GM12878 (cell line): ENCODE data around the gene CMTM1. TPM values are rescaled to one million over a fixed set of nuclear protein-coding genes. Genes with fewer than 3 reads are reported as not detected.

ENCODE experiments used
- ATF2 ChIP-seq: IDR thresholded peaks from 2 replicates; pipeline ENCODE4 v1.6.1; 2012; ENCODE audit warnings: low read length, inconsistent platforms
- BRCA1 ChIP-seq: IDR thresholded peaks from 2 replicates; pipeline ENCODE4 v1.6.1; 2011; ENCODE audit warnings: low read depth, low read length, improper control_type of control experiment
- CEBPB ChIP-seq, 2 experiments: fragments of 150-350 bp in 1 of 2; IDR thresholded peaks; 2 replicates each; pipeline ENCODE4 v1.6.1; 2012 to 2014; ENCODE audit warnings: low read depth in 2 of 2, low read length in 2 of 2, borderline replicate concordance in 1 of 2, inconsistent platforms in 1 of 2
- CHD4 ChIP-seq: fragments of 200-600 bp; sonication (generic); IDR thresholded peaks from 2 replicates; pipeline ENCODE4 v1.6.1; 2016; ENCODE audit warnings: mild to moderate bottlenecking
- CUX1 ChIP-seq: IDR thresholded peaks from 2 replicates; pipeline ENCODE4 v1.6.1; 2012; ENCODE audit warnings: improper control_type of control experiment, low read depth, low read length; ENCODE audit not compliant: insufficient replicate concordance
- DPF2 ChIP-seq: fragments of 450-650 bp; IDR thresholded peaks from 2 replicates; pipeline ENCODE4 v1.6.1; 2017; ENCODE audit warnings: mild to moderate bottlenecking
- EGR1 ChIP-seq, 2 experiments: IDR thresholded peaks; 1 replicate in 1 of 2; 2 replicates in 1 of 2; pipeline ENCODE4 v1.6.1; 2011 to 2012; ENCODE audit warnings: low read depth in 2 of 2, low read length in 2 of 2, borderline replicate concordance in 1 of 2, mild to moderate bottlenecking in 1 of 2, moderate library complexity in 1 of 2
- KAT2A ChIP-seq: conservative IDR thresholded peaks from 2 replicates; pipeline ENCODE4 v1.6.1; 2011; ENCODE audit warnings: low read depth, low read length; ENCODE audit not compliant: control insufficient read depth
- LARP7 ChIP-seq: fragments of 450-650 bp; IDR thresholded peaks from 2 replicates; pipeline ENCODE4 v1.6.1; 2017; ENCODE audit warnings: mild to moderate bottlenecking
- RAD51 ChIP-seq: fragments of 450-650 bp; IDR thresholded peaks from 2 replicates; pipeline ENCODE4 v1.6.1; 2016; ENCODE audit warnings: moderate library complexity, mild to moderate bottlenecking, inconsistent platforms
- RFX5 ChIP-seq: IDR thresholded peaks from 2 replicates; pipeline ENCODE4 v1.6.1; 2011; ENCODE audit warnings: low read depth, low read length, improper control_type of control experiment
- RUNX3 ChIP-seq: IDR thresholded peaks from 2 replicates; pipeline ENCODE4 v1.6.1; 2012; ENCODE audit warnings: low read length, inconsistent platforms
- SIN3A ChIP-seq: IDR thresholded peaks from 2 replicates; pipeline ENCODE4 v1.6.1; 2012; ENCODE audit warnings: low read depth, low read length, improper control_type of control experiment
- SMARCA5 ChIP-seq: fragments of 450-650 bp; IDR thresholded peaks from 2 replicates; pipeline ENCODE4 v1.6.1; 2017; ENCODE audit warnings: mild to moderate bottlenecking
- TAF1 ChIP-seq: IDR thresholded peaks from 2 replicates; pipeline ENCODE4 v1.6.1; 2011; ENCODE audit warnings: mild to moderate bottlenecking, low read depth, low read length, borderline replicate concordance
- YY1 ChIP-seq: IDR thresholded peaks from 2 replicates; pipeline ENCODE4 v1.6.1; 2011; ENCODE audit warnings: low read depth, mild to moderate bottlenecking, low read length
- ZNF207 ChIP-seq: fragments of 450-650 bp; IDR thresholded peaks from 2 replicates; pipeline ENCODE4 v1.6.1; 2014; ENCODE audit warnings: antibody characterized with exemption, mild to moderate bottlenecking, borderline replicate concordance
- ZNF622 ChIP-seq: fragments of 450-650 bp; IDR thresholded peaks from 2 replicates; pipeline ENCODE4 v1.6.1; 2017; ENCODE audit warnings: mild to moderate bottlenecking, inconsistent platforms
- ZSCAN29 ChIP-seq: fragments of 450-650 bp; IDR thresholded peaks from 2 replicates; pipeline ENCODE4 v1.6.1; 2017; ENCODE audit warnings: mild to moderate bottlenecking, moderate library complexity
- polyA plus RNA-seq, 11 experiments: library from polyadenylated mRNA; depleted of rRNA in 4 of 11; unstranded in 6 of 11; stranded (reverse) in 5 of 11; fragments of >200 nt; fragmentation: Nextera tagmentation in 4 of 11; fragmentation: Illumina TruSeq in 1 of 11; extraction: Ambion mirVana in 4 of 11; extraction: Trizol in 1 of 11; gene quantifications; 1 replicate in 1 of 11; 2 replicates in 10 of 11; pipeline versions ENCODE4 v1.2.1 to v1.2.3, GENCODE V29; 2011 to 2016; ENCODE audit warnings: inconsistent platforms in 2 of 11, missing spikeins in 2 of 11, low read depth in 1 of 11
- total RNA-seq, 4 experiments: library from RNA; depleted of rRNA in 3 of 4; stranded (reverse); fragments of >200 nt in 3 of 4; fragmentation: Illumina TruSeq in 1 of 4; extraction: Trizol in 1 of 4; gene quantifications; 2 replicates each; pipeline versions ENCODE4 v1.2.1 to v1.2.3, GENCODE V29; 2013 to 2021
- TF ChIP-seq, protein P1 (sequence below): IDR thresholded peaks from 2 replicates; pipeline ENCODE4 v1.6.1; 2012; ENCODE audit warnings: low read depth, low read length, improper control_type of control experiment

The CMTM1 gene
- total and polyA plus RNA-seq, 10 of the 15 experiments (the other 5 are each of a cell fraction or from before 2014, with no cell fraction given): 0.09 to 3.0 (median 1.4) TPM; not detected in 2

GRCh38 chr16:66521951-66522771 lies 44.1 kb upstream of the CMTM1 start (continued):
- TF ChIP-seq TAF1 (0 out of 2 replicates have a peak, but pooled peaks have one; percentile 40), KAT2A (no peak), RAD51 (peak; percentile 51), ATF2 (peak; percentile 94), CEBPB (IDR thresholded peaks at IDR 0.05; ENCODE audit: borderline replicate concordance in 1 of 2, low read depth in 2 of 2, low read length in 2 of 2) (0 out of 4 replicates have a peak, but pooled peaks of 1 of the 2 experiments have one; percentile 50), ZNF207 (no peak), CHD4 (no peak), SMARCA5 (no peak), ZSCAN29 (no peak), CUX1 (no peak), ZNF622 (no peak), SIN3A (no peak), DPF2 (peak; percentile 98), RUNX3 (peak; percentile 100), RFX5 (0 out of 2 replicates have a peak, but pooled peaks have one; percentile 45), BRCA1 (no peak), EGR1 (IDR thresholded peaks at IDR 0.05; ENCODE audit: borderline replicate concordance in 1 of 2, low read depth in 2 of 2, low read length in 2 of 2) (0 out of 3 replicates have a peak, but pooled peaks of 1 of the 2 experiments have one; percentile 8), LARP7 (no peak; the same call in 1 of the 2 replicates), YY1 (no peak; the same call in 1 of the 2 replicates)
- TF ChIP-seq, protein P1, sequence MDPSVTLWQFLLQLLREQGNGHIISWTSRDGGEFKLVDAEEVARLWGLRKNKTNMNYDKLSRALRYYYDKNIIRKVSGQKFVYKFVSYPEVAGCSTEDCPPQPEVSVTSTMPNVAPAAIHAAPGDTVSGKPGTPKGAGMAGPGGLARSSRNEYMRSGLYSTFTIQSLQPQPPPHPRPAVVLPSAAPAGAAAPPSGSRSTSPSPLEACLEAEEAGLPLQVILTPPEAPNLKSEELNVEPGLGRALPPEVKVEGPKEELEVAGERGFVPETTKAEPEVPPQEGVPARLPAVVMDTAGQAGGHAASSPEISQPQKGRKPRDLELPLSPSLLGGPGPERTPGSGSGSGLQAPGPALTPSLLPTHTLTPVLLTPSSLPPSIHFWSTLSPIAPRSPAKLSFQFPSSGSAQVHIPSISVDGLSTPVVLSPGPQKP: no peak
